Smooth muscle cell of the coronary artery (primary cell): Measurements from ENCODE around the gene C19orf67. TPM values are rescaled to one million over a fixed set of nuclear protein-coding genes. Genes with fewer than 3 reads are reported as not detected.

Source experiments
- total RNA-seq: library from RNA; depleted of rRNA; stranded (reverse); fragments of >200 nt; gene quantifications from 2 replicates; pipeline ENCODE4 v1.2.3, GENCODE V29; 2014; ENCODE audit warnings: low replicate concordance

C19orf67 gene
- not detected in 2 replicates for total RNA-seq

GRCh38 chr19:14085309-14085995 is at the start of gene C19orf67:
TSS of gene C19orf67 (minus strand) at chr19:14085783. CDS start at chr19:14085627, 156 bp downstream.

GRCh38 chr19:14117668-14118164 is 32.1 kb upstream of the C19orf67 start, which contains the start of gene PRKACA:
TSS of gene PRKACA (minus strand) at chr19:14117762. CDS start at chr19:14117547, 215 bp downstream.

GRCh38 chr19:14090509-14091080 is 5.0 kb upstream of the C19orf67 start, which contains the start of gene SAMD1:
TSS of gene SAMD1 (minus strand) at chr19:14090751.

GRCh38 chr19:14072535-14073260 is 12.9 kb downstream of the C19orf67 start, which contains the start of gene MISP3:
TSS of gene MISP3 (plus strand) at chr19:14072786. CDS start at chr19:14073310, 524 bp downstream.

GRCh38 chr19:14061751-14062557 is 23.6 kb downstream of the C19orf67 start, which contains the start of gene PALM3:
TSS of gene PALM3 (minus strand) at chr19:14062076. CDS start at chr19:14061980, 96 bp downstream.

GRCh38 chr19:14031719-14032480 is 53.7 kb downstream of the C19orf67 start, which contains the start of gene IL27RA:
TSS of gene IL27RA (plus strand) at chr19:14031762. CDS start at chr19:14031873, 111 bp downstream.

Other genes starting within 250 kb of the C19orf67 start
- gene NANOS3, start 208.6 kb downstream of the C19orf67 start, total RNA-seq = 0.45 TPM in 1 of 2 replicates, not detected in the other
- 0.12 and 0.45 TPM in 2 replicates for gene BRME1, start 179.7 kb downstream of the C19orf67 start, total RNA-seq
- gene CC2D1A, start 179.6 kb downstream of the C19orf67 start, total RNA-seq = 4.8 and 6.4 TPM in 2 replicates
- 0.90 and 1.1 TPM in 2 replicates for gene PODNL1, start 147.4 kb downstream of the C19orf67 start, total RNA-seq
- 7.7 and 8.1 TPM in 2 replicates for gene DCAF15, start 133.3 kb downstream of the C19orf67 start, total RNA-seq
- 0.94 and 1.9 TPM in 2 replicates for gene RFX1, start 79.5 kb downstream of the C19orf67 start, total RNA-seq
- not detected in 2 replicates for gene RLN3, start 57.6 kb downstream of the C19orf67 start, total RNA-seq
- gene IL27RA, start 54.0 kb downstream of the C19orf67 start, total RNA-seq = 0.23 and 4.4 TPM in 2 replicates
- under 0.01 and 0.30 TPM in 2 replicates for gene PALM3, start 23.7 kb downstream of the C19orf67 start, total RNA-seq
- gene MISP3, start 13.0 kb downstream of the C19orf67 start, total RNA-seq = 0.12 and 0.68 TPM in 2 replicates
- gene SAMD1, start 5.0 kb upstream of the C19orf67 start, total RNA-seq = 13.8 and 19.8 TPM in 2 replicates
- gene PRKACA, start 32.0 kb upstream of the C19orf67 start, total RNA-seq = 27.3 and 56.8 TPM in 2 replicates
- gene ASF1B, start 50.8 kb upstream of the C19orf67 start, total RNA-seq = 0.94 and 4.6 TPM in 2 replicates
- 4.4 and 8.5 TPM in 2 replicates for gene ADGRL1, start 120.4 kb upstream of the C19orf67 start, total RNA-seq